GM23248 (cell line): ENCODE measurements around the gene PROM2. TPM values are rescaled to one million over a fixed set of nuclear protein-coding genes. Genes with fewer than 3 reads are reported as not detected.

ENCODE experiments used
- DNase-seq: peaks from one replicate; pipeline ENCODE4 v3.0.0-alpha.2; 2015
- H2AFZ ChIP-seq: fragments of 200-600 bp; sonication (generic); 2 replicates; pipeline ENCODE4 v1.6.1; 2016; ENCODE audit warnings: antibody characterized with exemption
- H3F3A ChIP-seq: fragments of 200-600 bp; sonication (generic); 2 replicates; pipeline ENCODE4 v1.6.1; 2016; ENCODE audit warnings: mild to moderate bottlenecking, antibody characterized with exemption, mixed run types; ENCODE audit not compliant: insufficient read depth
- H3K27ac ChIP-seq: fragments of 200-600 bp; sonication (generic); 2 replicates; pipeline ENCODE4 v1.5.1; 2016; ENCODE audit warnings: mild to moderate bottlenecking
- H3K27me3 ChIP-seq: fragments of 200-600 bp; sonication (generic); replicated peaks from 2 replicates; pipeline ENCODE4 v1.6.1; 2016; ENCODE audit warnings: mild to moderate bottlenecking; ENCODE audit not compliant: insufficient read depth
- H3K36me3 ChIP-seq: fragments of 200-600 bp; sonication (generic); 2 replicates; pipeline ENCODE4 v1.6.1; 2016; ENCODE audit warnings: low read depth, mild to moderate bottlenecking
- H3K4me1 ChIP-seq: fragments of 200-600 bp; sonication (generic); 2 replicates; pipeline ENCODE4 v1.6.1; 2016; ENCODE audit warnings: mild to moderate bottlenecking; ENCODE audit not compliant: insufficient read depth
- H3K4me2 ChIP-seq: fragments of 200-600 bp; sonication (generic); one replicate; pipeline ENCODE4 v1.6.1; 2016; ENCODE audit warnings: mild to moderate bottlenecking; ENCODE audit not compliant: unreplicated experiment
- H3K4me3 ChIP-seq: fragments of 200-600 bp; sonication (generic); 2 replicates; pipeline ENCODE4 v1.5.1; 2016; ENCODE audit warnings: mild to moderate bottlenecking
- H3K79me2 ChIP-seq: fragments of 200-600 bp; sonication (generic); 2 replicates; pipeline ENCODE4 v1.6.1; 2016; ENCODE audit warnings: mild to moderate bottlenecking; ENCODE audit not compliant: insufficient read depth
- H3K9ac ChIP-seq: fragments of 200-600 bp; sonication (generic); 2 replicates; pipeline ENCODE4 v1.6.1; 2016; ENCODE audit warnings: mild to moderate bottlenecking
- H3K9me2 ChIP-seq: fragments of 200-600 bp; sonication (generic); 2 replicates; pipeline ENCODE4 v1.6.1; 2016; ENCODE audit warnings: mixed run types, mild to moderate bottlenecking, moderate library complexity; ENCODE audit not compliant: insufficient read depth
- H3K9me3 ChIP-seq: fragments of 200-600 bp; sonication (generic); one replicate; pipeline ENCODE4 v1.6.1; 2017; ENCODE audit warnings: low read depth
- H4K20me1 ChIP-seq: fragments of 200-600 bp; sonication (generic); 2 replicates; pipeline ENCODE4 v1.6.0; 2016; ENCODE audit not compliant: insufficient read depth
- EZH2 ChIP-seq: fragments of 200-600 bp; sonication (generic); IDR thresholded peaks from 2 replicates; pipeline ENCODE4 v1.6.1; 2018; ENCODE audit warnings: antibody characterized with exemption, mild to moderate bottlenecking; ENCODE audit not compliant: insufficient read depth, poor library complexity, severe bottlenecking
- EZH2phosphoT487 ChIP-seq: fragments of 200-600 bp; sonication (generic); IDR thresholded peaks from 2 replicates; pipeline ENCODE4 v1.6.1; 2018; ENCODE audit warnings: antibody characterized with exemption, moderate library complexity, mild to moderate bottlenecking, low read depth; ENCODE audit not compliant: insufficient read depth
- WGBS, 2 experiments: methylation state at CpG; one replicate each; pipeline ENCODE4 v1.1.6; 2015 to 2017; ENCODE audit warnings: low lambda C conversion rate in 2 of 2, low coverage in 1 of 2; ENCODE audit errors: missing lambda C conversion rate in 2 of 2; 5-methylcytosine and 5-hydroxymethylcytosine counted together
- in situ Hi-C: fragments of 300-500 bp; cut with MboI; formaldehyde crosslinking; loops from 2 replicates; pipeline ENCODE4 v1.15.0; 2020
- polyA plus RNA-seq: library from polyadenylated mRNA; unstranded; fragments of >200 nt; fragmentation: Nextera tagmentation; extraction: Ambion mirVana; gene quantifications from 2 replicates; pipeline ENCODE4 v1.2.1, GENCODE V29; 2016
- total RNA-seq: library from RNA; depleted of rRNA; stranded (reverse); fragments of >200 nt; shearing (Covaris generic); gene quantifications from 2 replicates; pipeline ENCODE4 v1.2.3, GENCODE V29; 2014

Gene PROM2
- total and polyA plus RNA-seq, 2 experiments from 2014 or later: 0.22 to 0.25 TPM

DNA sequence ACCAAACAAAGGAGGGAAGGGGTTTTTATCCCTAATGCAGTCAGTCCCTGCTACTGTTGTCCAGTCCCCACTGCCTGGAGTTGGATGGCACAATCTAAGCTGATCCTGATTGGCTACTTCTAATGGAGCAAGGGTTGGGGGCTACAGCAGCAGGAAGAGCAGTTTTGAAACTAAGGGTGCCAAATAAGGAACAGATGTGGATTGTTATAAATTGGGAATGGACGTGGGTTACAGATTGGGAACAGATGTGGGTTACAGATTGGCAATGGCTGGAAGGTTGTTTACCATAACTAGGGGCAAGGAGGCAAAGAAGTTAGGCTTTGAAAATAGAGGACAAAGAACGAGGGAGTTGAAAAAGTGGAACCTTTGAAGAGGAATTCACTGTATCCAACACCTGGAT, 16.0 kb upstream of the PROM2 start:
- TF ChIP-seq EZH2 (no peak), EZH2phosphoT487 (no peak)
- WGBS, 2 experiments: 2 to 4% methylated on average over 2 of the region's 2 CpGs
- peaks cover 7% of the 10 kb centered on the region; the same call in 1 of the 2 replicates for H3K27me3 ChIP-seq
- DNase-seq: no peak
- no peaks in the 10 kb centered on the region for H3K79me2 ChIP-seq
- no peak overlapping the region for H2AFZ ChIP-seq
- H4K20me1 ChIP-seq: no peaks in the 10 kb centered on the region
- no peaks in the 10 kb centered on the region for H3K9me2 ChIP-seq
- H3K36me3 ChIP-seq: no peaks in the 10 kb centered on the region
- in situ Hi-C loops: no loop called here
- no peaks in the 10 kb centered on the region for H3K9me3 ChIP-seq
- H3F3A ChIP-seq: no peaks in the 10 kb centered on the region
- no peak overlapping the region for H3K27ac ChIP-seq
- no peak overlapping the region for H3K4me3 ChIP-seq
- H3K4me2 ChIP-seq: no peak overlapping the region
- H3K9ac ChIP-seq: no peak overlapping the region
- H3K4me1 ChIP-seq: no peaks in the 10 kb centered on the region

- no peaks in the 10 kb centered on the region for H3F3A ChIP-seq
- in situ Hi-C loops: no loop called here
- H3K9ac ChIP-seq: no peak overlapping the region
- H4K20me1 ChIP-seq: no peaks in the 10 kb centered on the region
- no peak overlapping the region for H3K4me3 ChIP-seq
- no peaks in the 10 kb centered on the region for H3K9me2 ChIP-seq
- WGBS, 2 experiments: 32% methylated on average over 8 of the region's 8 CpGs
- no peaks in the 10 kb centered on the region for H3K9me3 ChIP-seq
- H3K27ac ChIP-seq: no peak overlapping the region
- DNase-seq: peak; percentile 67
- peaks cover 7% of the 10 kb centered on the region; the same call in 1 of the 2 replicates for H3K27me3 ChIP-seq
- no peaks in the 10 kb centered on the region for H3K4me1 ChIP-seq
- no peak overlapping the region for H2AFZ ChIP-seq
- H3K4me2 ChIP-seq: no peak overlapping the region
- H3K79me2 ChIP-seq: no peaks in the 10 kb centered on the region
- no peak for TF ChIP-seq EZH2phosphoT487
- no peak for TF ChIP-seq EZH2
- no peaks in the 10 kb centered on the region for H3K36me3 ChIP-seq
Measured at GRCh38 chr2:95260028-95261023, 13.9 kb upstream of the PROM2 start.

- H3K9me2 ChIP-seq: no peaks in the 10 kb centered on the region
- in situ Hi-C loops: no loop called here
- no peaks in the 10 kb centered on the region for H4K20me1 ChIP-seq
- no peak for TF ChIP-seq EZH2phosphoT487
- no peak overlapping the region for H3K9ac ChIP-seq
- 28 to 41% methylated on average over 6 of the region's 6 CpGs for WGBS, 2 experiments
- H3K4me1 ChIP-seq: no peaks in the 10 kb centered on the region
- no peaks in the 10 kb centered on the region for H3K36me3 ChIP-seq
- no peaks in the 10 kb centered on the region for H3F3A ChIP-seq
- no peak overlapping the region for H3K4me3 ChIP-seq
- no peak overlapping the region for H3K4me2 ChIP-seq
- peaks cover 12% of the 10 kb centered on the region; the same call in 1 of the 2 replicates for H3K27me3 ChIP-seq
- DNase-seq: no peak
- no peaks in the 10 kb centered on the region for H3K9me3 ChIP-seq
- no peak overlapping the region for H3K27ac ChIP-seq
- no peak overlapping the region for H2AFZ ChIP-seq
- H3K79me2 ChIP-seq: no peaks in the 10 kb centered on the region
Measured at GRCh38 chr2:95261602-95262001, 12.6 kb upstream of the PROM2 start.

GRCh38 chr2:95262896-95263542, 11.2 kb upstream of the PROM2 start:
- H3K9ac ChIP-seq: no peak overlapping the region
- WGBS, 2 experiments: 34 to 36% methylated on average over 2 of the region's 2 CpGs
- no peaks in the 10 kb centered on the region for H4K20me1 ChIP-seq
- no peaks in the 10 kb centered on the region for H3K79me2 ChIP-seq
- H3K9me3 ChIP-seq: no peaks in the 10 kb centered on the region
- H3K9me2 ChIP-seq: no peaks in the 10 kb centered on the region
- in situ Hi-C loops: no loop called here
- H3F3A ChIP-seq: no peaks in the 10 kb centered on the region
- no peak overlapping the region for H3K4me3 ChIP-seq
- H3K27ac ChIP-seq: no peak overlapping the region
- TF ChIP-seq EZH2 (no peak), EZH2phosphoT487 (no peak)
- DNase-seq: no peak
- no peaks in the 10 kb centered on the region for H3K36me3 ChIP-seq
- no peak overlapping the region for H3K4me2 ChIP-seq
- peaks cover 12% of the 10 kb centered on the region; the same call in 1 of the 2 replicates for H3K27me3 ChIP-seq
- no peak overlapping the region for H2AFZ ChIP-seq
- H3K4me1 ChIP-seq: no peaks in the 10 kb centered on the region
